GM18873 (cell line): ENCODE measurements around the gene SFXN3.

ENCODE experiments used
- ATAC-seq: cut with Tn5 transposase; IDR thresholded peaks from one replicate; pipeline ENCODE4 v1.9.1; 2021; ENCODE audit warnings: mild to moderate bottlenecking, moderate library complexity, moderate number of reproducible peaks; ENCODE audit not compliant: unreplicated experiment, low FRiP score

The SFXN3 gene

GRCh38 chr10:100999742-101000126 is 31.3 kb upstream of the SFXN3 start, which contains the start of gene LZTS2:
LZTS2 (plus strand) TSS chr10:100999808; CDS start chr10:101002539, 2,731 bp downstream.
- ATAC-seq = no peak

DNA sequence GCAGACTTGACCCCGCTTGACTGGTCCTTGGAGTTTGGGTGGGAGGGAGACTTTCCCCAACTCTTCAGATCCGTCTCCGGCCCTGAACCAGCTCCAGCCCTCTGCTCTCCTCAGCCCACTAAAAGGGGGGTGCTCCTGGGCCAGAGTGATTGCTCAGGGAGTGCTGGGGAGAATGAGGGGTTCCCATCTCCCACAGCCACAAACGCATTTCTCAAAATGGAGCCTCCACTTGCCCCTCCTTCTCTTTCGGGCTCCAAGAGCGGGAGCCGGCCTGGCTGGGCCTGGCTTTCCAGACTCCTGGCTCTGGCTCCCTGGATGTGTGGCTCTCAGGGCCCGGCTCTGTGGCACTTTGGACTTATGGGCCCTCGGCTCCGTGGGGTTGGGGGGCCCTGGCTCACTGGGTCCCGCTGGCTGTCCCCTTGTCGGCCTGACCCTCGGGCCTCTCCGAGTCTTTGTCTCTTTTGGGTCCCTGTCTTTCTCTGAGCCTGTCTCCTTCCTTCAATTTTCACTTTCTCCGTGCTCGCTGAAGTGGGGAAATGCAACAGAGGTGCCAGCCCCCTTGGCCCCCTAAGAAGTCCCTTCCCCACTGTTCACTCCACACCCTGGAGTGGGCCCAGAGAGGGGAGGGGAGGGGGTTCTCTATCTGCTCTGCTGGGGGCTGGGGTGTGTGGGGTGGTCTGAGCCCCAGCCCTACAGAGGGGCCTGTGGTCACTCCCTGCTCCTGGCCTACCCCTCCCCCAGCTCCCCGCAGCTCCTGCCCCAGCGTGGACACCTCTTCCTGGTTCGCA is 30.7 kb upstream of the SFXN3 start:
- no peak for ATAC-seq

- ATAC-seq = no peak
These were observed 29.9 kb upstream of the SFXN3 start for GRCh38 chr10:101000915-101001658.

DNA sequence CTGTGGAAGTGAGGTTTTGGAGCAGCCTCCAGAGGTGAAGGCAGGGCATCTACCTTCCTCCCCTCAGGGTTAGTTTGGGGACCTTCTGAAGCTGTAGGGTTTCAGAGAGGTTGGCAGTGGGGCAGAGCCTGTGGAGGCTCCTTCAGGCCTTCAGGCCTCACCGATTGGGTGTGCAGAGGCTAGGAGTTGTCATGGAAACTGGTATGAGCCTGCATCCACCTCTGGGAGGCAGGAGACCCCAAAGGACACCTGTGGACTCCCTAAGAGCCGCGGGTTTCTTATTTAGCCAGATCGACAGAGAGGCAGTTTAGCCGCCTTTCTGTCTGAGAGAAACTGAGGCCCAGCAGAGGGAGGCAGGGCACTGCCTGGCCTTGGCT is 29.4 kb upstream of the SFXN3 start:
- no peak for ATAC-seq

DNA sequence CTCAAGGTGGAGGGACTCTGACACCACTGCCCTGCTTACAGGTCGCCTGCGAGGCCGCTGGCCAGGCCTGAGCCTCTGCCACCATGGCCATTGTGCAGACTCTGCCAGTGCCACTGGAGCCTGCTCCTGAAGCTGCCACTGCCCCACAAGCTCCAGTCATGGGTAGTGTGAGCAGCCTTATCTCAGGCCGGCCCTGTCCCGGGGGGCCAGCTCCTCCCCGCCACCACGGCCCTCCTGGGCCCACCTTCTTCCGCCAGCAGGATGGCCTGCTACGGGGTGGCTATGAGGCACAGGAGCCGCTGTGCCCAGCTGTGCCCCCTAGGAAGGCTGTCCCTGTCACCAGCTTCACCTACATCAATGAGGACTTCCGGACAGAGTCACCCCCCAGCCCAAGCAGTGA is 28.6 kb upstream of the SFXN3 start:
- ATAC-seq = no peak

- no peak for ATAC-seq
These were observed 27.3 kb upstream of the SFXN3 start for GRCh38 chr10:101003639-101004206.

DNA sequence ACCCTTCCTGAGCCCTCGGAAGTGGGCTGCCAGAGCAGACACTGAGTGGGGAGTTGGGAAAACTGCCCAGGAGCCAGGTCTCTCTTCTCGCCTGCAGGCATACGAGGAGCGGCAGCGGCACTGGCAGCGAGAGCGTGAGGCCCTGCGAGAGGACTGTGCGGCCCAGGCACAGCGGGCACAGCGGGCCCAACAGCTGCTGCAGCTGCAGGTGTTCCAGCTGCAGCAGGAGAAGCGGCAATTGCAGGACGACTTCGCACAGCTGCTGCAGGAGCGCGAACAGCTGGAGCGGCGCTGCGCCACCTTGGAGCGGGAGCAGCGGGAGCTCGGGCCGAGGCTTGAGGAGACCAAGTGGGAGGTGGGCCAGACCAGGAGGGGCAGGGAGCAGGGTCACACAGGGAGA is 25.7 kb upstream of the SFXN3 start:
- no peak for ATAC-seq

- ATAC-seq = no peak
These were observed 25.0 kb upstream of the SFXN3 start for GRCh38 chr10:101005869-101006567.

DNA sequence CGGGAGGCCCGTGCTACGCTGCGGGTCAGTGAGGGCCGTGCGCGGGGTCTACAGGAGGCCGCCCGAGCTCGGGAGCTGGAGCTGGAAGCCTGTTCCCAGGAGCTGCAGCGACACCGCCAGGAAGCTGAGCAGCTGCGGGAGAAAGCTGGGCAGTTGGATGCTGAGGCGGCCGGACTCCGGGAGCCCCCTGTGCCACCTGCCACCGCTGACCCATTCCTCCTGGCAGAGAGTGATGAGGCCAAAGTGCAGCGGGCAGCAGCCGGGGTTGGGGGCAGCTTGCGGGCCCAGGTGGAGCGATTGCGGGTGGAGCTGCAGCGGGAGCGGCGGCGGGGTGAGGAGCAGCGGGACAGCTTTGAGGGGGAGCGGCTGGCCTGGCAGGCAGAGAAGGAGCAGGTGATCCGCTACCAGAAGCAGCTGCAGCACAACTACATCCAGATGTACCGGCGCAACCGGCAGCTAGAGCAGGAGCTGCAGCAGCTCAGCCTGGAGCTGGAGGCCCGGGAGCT is 24.4 kb upstream of the SFXN3 start:
- no peak for ATAC-seq

DNA sequence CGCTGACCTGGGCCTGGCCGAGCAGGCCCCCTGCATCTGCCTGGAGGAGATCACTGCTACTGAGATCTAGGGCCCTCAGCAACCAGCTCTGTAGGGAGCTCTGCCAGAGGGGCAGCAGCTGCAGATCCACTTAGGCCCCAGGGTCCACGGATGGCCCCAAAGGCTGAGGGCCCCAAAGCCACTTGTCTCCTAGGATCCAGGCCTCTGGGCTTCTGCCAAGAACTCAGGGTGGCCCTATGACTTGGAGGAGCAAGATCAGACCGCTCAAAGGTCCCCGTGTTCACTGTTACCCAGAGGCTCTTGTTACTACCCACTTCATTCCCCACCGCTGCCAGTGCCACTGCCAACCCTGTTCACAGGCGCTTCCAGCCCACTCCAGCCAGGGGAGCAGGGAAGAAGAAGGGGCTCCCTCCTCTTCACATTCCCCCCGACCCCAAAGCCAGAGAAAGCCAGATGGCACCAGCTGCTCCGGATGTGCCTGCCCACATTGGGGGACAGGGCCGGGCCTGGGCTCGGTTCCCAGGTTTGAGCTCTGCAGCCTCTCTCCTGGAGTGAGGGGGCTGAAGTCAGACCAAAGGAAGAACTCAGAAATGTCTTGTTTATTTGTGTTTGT is 23.8 kb upstream of the SFXN3 start:
- ATAC-seq = no peak

GRCh38 chr10:101007915-101008822 is 22.9 kb upstream of the SFXN3 start:
- ATAC-seq = no peak

- no peak for ATAC-seq
These were observed 22.1 kb upstream of the SFXN3 start for GRCh38 chr10:101008823-101009423.

DNA sequence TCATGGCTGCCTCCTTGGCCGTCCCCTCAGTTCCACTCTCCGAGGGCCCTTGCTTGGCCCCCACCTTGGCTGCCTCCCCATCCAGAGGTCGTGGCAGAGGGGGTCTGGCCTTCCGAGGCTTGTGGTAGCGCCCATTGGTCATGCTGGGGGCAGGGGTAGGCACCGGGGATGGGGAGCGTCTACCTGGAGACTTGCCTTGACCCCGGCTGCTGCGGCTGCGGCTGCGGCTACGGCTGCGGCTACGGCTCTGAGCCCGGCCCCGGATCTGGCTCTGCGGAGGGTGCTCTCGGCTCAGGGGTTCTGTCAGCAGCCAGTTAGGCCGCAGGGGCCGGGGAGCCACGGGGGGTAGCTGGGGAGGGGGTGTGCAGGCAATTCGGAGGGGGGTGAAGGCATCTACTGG is 20.7 kb upstream of the SFXN3 start:
- no peak for ATAC-seq

- ATAC-seq = no peak
These were observed 19.3 kb upstream of the SFXN3 start for GRCh38 chr10:101011517-101012423.

- ATAC-seq = peak; percentile 64
These were observed 18.3 kb upstream of the SFXN3 start for GRCh38 chr10:101012525-101013364.

- no peak for ATAC-seq
These were observed 17.6 kb upstream of the SFXN3 start for GRCh38 chr10:101013365-101013825.
